ENCODE data around the gene MAP7D3. TPM values are rescaled to one million over a fixed set of nuclear protein-coding genes. Genes with fewer than 3 reads are reported as not detected.

Gene MAP7D3
- total and polyA plus RNA-seq, 9 of the 15 experiments (the other 6 are each of a cell fraction or from before 2014, with no cell fraction given): 9.4 to 27.7 (median 14.0) TPM

DNA sequence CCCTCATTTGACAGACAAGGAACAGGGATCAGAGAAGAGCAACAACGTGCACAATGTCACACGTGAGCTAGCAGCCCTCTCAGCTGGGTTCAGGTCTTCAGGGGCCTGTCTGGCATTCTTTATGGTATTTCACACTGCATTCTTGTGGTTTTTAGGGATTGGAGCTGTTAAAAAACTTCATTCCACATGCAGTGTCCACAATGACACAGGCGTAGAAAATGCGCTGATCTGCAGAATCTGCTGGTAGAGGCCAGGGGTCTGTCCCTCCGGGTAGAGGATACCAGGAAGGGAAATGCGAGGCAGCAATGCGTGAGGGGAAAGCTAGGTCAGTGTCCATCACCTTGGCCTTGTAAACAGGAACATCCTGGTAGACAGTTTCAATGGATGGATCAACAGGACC lies 36.6 kb downstream of the MAP7D3 start:
- H3K9me1 ChIP-seq (ENCODE audit: control insufficient read depth, insufficient read depth, low read length): no peaks in the 10 kb centered on the region
- ChIA-PET POLR2A (no interaction called here), CTCF (ENCODE audit: low intra/inter-chr PET ratio) (no interaction called here)
- H3K79me2 ChIP-seq (ENCODE audit: control insufficient read depth, insufficient read depth, low read length): no peaks in the 10 kb centered on the region
- no peaks in the 10 kb centered on the region for H4K20me1 ChIP-seq (replicated peaks; ENCODE audit: control insufficient read depth, insufficient read depth, low read length)
- H3K9ac ChIP-seq (ENCODE audit: insufficient read depth in 1 of 2, low read depth in 2 of 2, low read length in 2 of 2): no peak overlapping the region
- H3K36me3 ChIP-seq (ENCODE audit: control insufficient read depth, insufficient read depth, low read length): peaks cover 14% of the 10 kb centered on the region; the same call in 2 of the 3 replicates
- no peak for FAIRE-seq
- no peak overlapping the region for H3K27ac ChIP-seq (ENCODE audit: extremely low read depth, low read depth, low read length)
- no peaks in the 10 kb centered on the region for H3K9me3 ChIP-seq (replicated peaks; ENCODE audit: control insufficient read depth, insufficient read depth, low read depth, low read length)
- peaks cover 0 to under 1% of the 10 kb centered on the region in 2 experiments; a peak in 1 of 5 replicates for H3K4me1 ChIP-seq (replicated peaks in 1 of 2; ENCODE audit: control insufficient read depth in 2 of 2, insufficient read depth in 2 of 2, low read length in 2 of 2)
- no peak overlapping the region for H3K4me3 ChIP-seq
- BruUV-seq (replicated peaks): no TSS peak
- ATAC-seq: no peak
- intact Hi-C loops (cut with micrococcal nuclease) (loop anchor here (5.0 kb wide), 1 partner anchor 53 kb away; no protein-coding TSS in a partner anchor), in situ Hi-C loops (cut with MboI) (no loop called here)
- TF ChIP-seq C11orf30 (IDR thresholded peaks at IDR 0.05; ENCODE audit: low read depth): no peak
- TF ChIP-seq, protein P1, sequence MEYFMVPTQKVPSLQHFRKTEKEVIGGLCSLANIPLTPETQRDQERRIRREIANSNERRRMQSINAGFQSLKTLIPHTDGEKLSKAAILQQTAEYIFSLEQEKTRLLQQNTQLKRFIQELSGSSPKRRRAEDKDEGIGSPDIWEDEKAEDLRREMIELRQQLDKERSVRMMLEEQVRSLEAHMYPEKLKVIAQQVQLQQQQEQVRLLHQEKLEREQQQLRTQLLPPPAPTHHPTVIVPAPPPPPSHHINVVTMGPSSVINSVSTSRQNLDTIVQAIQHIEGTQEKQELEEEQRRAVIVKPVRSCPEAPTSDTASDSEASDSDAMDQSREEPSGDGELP (CRISPR knock-in tag; IDR thresholded peaks at IDR 0.05; ENCODE audit: borderline replicate concordance): no peak
- no peak overlapping the region for H3K4me2 ChIP-seq (ENCODE audit: insufficient read depth, low read length)
- no peak for DNase-seq (ENCODE audit: extremely low read depth in 1 of 4, low spot score in 3 of 4)
- H3K27me3 ChIP-seq (ENCODE audit: control insufficient read depth in 2 of 2, insufficient read depth in 2 of 2, low read length in 2 of 2): no peaks in the 10 kb centered on the region
- 67% methylated on average over 6 of the region's 7 CpGs for WGBS (ENCODE audit: insufficient coverage, low coverage, missing lambda C conversion rate)
- no peak overlapping the region for H2AFZ ChIP-seq (ENCODE audit: low read depth, low read length)

DNA sequence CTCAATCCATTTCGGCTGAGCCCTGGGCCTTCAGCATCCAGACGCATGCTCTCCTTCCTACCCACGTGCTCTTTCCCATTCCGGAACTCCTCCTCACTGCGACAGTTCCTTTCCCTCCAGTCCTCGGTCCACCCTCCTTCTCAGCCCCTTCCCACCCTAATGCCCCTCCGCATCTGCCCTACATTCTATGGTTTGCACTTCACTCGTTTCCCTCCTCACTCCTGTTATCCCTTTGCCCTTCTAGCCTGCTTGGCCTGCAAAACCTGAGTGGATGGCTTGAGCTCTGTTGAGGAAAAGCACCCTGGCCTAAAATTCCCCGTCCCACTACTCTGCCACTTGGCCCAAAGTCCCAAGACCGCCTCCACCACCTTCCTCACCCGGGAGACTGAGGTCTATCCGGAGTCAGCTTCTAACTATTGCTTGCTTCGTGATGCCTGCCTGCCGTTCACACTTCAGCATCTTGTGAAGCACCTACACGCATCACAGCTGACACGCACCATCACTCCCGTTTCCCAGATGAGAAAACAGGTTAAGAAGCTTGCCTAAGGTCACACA lies 38.6 kb downstream of the MAP7D3 start:
- in situ Hi-C loops (cut with MboI) (no loop called here), intact Hi-C loops (cut with micrococcal nuclease) (loop anchor here (5.0 kb wide), 1 partner anchor 55 kb away; no protein-coding TSS in a partner anchor)
- no peak overlapping the region for H3K9ac ChIP-seq (ENCODE audit: insufficient read depth in 1 of 2, low read depth in 2 of 2, low read length in 2 of 2)
- no peak overlapping the region for H3K4me3 ChIP-seq
- no peaks in the 10 kb centered on the region for H4K20me1 ChIP-seq (replicated peaks; ENCODE audit: control insufficient read depth, insufficient read depth, low read length)
- POLR2A ChIA-PET: no interaction called here
- WGBS (ENCODE audit: insufficient coverage, low coverage, missing lambda C conversion rate): 70% methylated on average over 11 of the region's 17 CpGs
- H3K79me2 ChIP-seq (ENCODE audit: control insufficient read depth, insufficient read depth, low read length): no peaks in the 10 kb centered on the region
- 0 out of 5 replicates have a peak, but pooled peaks cover 0 to 1% of the 10 kb centered on the region in 2 experiments for H3K27me3 ChIP-seq (ENCODE audit: control insufficient read depth in 2 of 2, insufficient read depth in 2 of 2, low read length in 2 of 2)
- CTCF ChIA-PET (ENCODE audit: low intra/inter-chr PET ratio): no interaction called here
- H3K27ac ChIP-seq (ENCODE audit: extremely low read depth, low read depth, low read length): no peak overlapping the region
- no peaks in the 10 kb centered on the region for H3K9me3 ChIP-seq (replicated peaks; ENCODE audit: control insufficient read depth, insufficient read depth, low read depth, low read length)
- no peak for FAIRE-seq
- no peak overlapping the region for H2AFZ ChIP-seq (ENCODE audit: low read depth, low read length)
- H3K36me3 ChIP-seq (ENCODE audit: control insufficient read depth, insufficient read depth, low read length): peaks cover 4% of the 10 kb centered on the region; the same call in 1 of the 3 replicates
- ATAC-seq: no peak
- peaks cover 0 to 3% of the 10 kb centered on the region in 2 experiments; a peak in 2 of 5 replicates for H3K4me1 ChIP-seq (replicated peaks in 1 of 2; ENCODE audit: control insufficient read depth in 2 of 2, insufficient read depth in 2 of 2, low read length in 2 of 2)
- no peaks in the 10 kb centered on the region for H3K9me1 ChIP-seq (ENCODE audit: control insufficient read depth, insufficient read depth, low read length)
- H3K4me2 ChIP-seq (ENCODE audit: insufficient read depth, low read length): no peak overlapping the region
- DNase-seq (ENCODE audit: extremely low read depth in 1 of 4, low spot score in 3 of 4): no peak
- BruUV-seq (replicated peaks): no TSS peak
- TF ChIP-seq, protein P2, sequence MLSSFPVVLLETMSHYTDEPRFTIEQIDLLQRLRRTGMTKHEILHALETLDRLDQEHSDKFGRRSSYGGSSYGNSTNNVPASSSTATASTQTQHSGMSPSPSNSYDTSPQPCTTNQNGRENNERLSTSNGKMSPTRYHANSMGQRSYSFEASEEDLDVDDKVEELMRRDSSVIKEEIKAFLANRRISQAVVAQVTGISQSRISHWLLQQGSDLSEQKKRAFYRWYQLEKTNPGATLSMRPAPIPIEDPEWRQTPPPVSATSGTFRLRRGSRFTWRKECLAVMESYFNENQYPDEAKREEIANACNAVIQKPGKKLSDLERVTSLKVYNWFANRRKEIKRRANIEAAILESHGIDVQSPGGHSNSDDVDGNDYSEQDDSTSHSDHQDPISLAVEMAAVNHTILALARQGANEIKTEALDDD (IDR thresholded peaks at IDR 0.05): no peak
- TF ChIP-seq, protein P3, sequence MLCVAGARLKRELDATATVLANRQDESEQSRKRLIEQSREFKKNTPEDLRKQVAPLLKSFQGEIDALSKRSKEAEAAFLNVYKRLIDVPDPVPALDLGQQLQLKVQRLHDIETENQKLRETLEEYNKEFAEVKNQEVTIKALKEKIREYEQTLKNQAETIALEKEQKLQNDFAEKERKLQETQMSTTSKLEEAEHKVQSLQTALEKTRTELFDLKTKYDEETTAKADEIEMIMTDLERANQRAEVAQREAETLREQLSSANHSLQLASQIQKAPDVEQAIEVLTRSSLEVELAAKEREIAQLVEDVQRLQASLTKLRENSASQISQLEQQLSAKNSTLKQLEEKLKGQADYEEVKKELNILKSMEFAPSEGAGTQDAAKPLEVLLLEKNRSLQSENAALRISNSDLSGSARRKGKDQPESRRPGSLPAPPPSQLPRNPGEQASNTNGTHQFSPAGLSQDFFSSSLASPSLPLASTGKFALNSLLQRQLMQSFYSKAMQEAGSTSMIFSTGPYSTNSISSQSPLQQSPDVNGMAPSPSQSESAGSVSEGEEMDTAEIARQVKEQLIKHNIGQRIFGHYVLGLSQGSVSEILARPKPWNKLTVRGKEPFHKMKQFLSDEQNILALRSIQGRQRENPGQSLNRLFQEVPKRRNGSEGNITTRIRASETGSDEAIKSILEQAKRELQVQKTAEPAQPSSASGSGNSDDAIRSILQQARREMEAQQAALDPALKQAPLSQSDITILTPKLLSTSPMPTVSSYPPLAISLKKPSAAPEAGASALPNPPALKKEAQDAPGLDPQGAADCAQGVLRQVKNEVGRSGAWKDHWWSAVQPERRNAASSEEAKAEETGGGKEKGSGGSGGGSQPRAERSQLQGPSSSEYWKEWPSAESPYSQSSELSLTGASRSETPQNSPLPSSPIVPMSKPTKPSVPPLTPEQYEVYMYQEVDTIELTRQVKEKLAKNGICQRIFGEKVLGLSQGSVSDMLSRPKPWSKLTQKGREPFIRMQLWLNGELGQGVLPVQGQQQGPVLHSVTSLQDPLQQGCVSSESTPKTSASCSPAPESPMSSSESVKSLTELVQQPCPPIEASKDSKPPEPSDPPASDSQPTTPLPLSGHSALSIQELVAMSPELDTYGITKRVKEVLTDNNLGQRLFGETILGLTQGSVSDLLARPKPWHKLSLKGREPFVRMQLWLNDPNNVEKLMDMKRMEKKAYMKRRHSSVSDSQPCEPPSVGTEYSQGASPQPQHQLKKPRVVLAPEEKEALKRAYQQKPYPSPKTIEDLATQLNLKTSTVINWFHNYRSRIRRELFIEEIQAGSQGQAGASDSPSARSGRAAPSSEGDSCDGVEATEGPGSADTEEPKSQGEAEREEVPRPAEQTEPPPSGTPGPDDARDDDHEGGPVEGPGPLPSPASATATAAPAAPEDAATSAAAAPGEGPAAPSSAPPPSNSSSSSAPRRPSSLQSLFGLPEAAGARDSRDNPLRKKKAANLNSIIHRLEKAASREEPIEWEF (CRISPR knock-in tag; IDR thresholded peaks at IDR 0.05): no peak
- TF ChIP-seq ZNF583 (CRISPR knock-in tag; IDR thresholded peaks at IDR 0.05): no peak
- TF ChIP-seq, protein P4, sequence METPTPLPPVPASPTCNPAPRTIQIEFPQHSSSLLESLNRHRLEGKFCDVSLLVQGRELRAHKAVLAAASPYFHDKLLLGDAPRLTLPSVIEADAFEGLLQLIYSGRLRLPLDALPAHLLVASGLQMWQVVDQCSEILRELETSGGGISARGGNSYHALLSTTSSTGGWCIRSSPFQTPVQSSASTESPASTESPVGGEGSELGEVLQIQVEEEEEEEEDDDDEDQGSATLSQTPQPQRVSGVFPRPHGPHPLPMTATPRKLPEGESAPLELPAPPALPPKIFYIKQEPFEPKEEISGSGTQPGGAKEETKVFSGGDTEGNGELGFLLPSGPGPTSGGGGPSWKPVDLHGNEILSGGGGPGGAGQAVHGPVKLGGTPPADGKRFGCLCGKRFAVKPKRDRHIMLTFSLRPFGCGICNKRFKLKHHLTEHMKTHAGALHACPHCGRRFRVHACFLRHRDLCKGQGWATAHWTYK (CRISPR knock-in tag; IDR thresholded peaks at IDR 0.05): no peak
